Measurements from ENCODE around the gene C1orf116.

The C1orf116 gene

DNA sequence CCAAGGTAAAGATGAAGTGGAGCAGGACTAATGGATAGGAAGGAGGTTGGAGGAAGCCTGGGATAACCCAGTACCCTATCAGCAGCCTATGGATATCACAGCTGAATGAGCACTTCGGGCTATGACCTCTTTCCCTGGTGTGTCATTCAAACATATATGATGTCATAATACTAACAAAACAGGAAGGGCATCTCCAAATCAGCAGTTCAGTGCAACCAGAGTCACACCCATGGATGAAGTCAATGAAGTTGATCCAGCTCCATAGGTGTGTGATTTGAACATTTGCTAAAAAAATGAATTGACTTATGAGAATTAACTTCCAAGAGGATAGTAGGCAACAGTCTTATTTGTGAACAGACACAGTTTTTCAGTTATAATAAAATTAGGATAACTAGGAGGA is 1.7 kb upstream of the C1orf116 start:
- no peak for DNase-seq

DNA sequence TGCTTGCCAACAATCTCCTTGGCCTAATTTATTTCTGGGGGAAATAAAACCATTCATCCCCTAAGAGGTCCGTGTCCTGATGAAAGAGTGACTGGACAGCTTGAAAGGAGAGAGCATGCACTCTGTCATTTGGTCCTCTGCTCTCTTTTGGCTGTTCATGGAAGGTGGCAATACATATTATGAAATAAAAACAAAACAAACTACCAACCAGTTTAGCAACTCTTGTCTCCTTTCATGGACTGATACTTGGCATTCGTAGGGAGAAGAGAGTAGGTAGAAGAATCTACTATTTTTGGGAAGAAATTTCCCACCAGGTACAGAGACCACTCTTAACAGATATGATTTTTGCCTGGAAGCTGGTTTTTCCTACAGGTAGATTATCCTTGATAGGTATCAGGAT is 746 bp upstream of the C1orf116 start:
- no peak for DNase-seq

DNA sequence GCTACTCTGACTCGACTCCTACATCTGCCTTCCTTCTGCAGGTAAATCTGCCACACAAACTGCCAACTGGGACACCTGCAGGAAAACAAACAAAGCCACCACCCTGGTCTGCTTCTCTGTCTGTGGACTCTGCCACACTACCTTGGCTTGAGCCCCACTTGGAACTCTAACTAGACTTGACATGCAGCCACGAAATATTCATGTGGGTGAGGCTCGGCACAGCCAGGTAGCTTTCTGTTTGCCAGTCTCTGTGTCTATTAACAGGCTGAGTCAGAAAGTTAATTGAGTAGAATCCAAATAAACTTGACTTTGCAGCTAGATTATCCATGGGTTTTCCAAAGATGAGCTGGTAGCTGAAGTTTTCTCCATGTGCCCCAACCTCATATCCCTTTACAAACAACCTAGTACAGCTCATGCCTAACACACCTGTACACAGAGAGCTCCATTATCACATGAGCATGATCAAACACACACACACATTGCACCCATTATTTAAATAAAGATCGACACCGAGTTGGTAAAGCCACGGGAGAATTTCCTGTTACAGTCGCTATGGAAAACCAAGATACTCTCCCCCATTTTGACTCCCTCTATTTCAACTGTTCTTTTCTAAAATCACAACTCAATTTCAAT is 808 bp downstream of the C1orf116 start:
- DNase-seq = no peak

DNA sequence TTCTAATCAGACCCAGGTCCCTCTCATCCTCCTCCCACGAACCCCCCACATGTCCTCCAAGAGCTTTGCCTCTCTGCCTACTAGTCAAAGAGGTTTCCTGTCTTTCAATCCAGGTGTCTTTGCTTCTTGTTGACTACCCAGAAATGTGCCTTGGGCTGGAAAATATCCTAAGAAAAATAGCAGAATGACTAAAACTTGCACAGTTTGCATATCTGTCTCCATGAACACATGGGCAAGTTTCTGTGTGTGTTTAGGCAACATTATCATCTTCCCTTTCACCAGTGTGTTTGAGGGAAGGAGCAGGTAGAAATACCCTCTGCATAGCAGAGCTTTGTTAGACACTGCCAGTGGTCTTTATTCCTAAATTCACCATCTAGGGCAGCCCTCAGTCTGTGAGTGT is 1.5 kb downstream of the C1orf116 start:
- no peak for DNase-seq

DNA sequence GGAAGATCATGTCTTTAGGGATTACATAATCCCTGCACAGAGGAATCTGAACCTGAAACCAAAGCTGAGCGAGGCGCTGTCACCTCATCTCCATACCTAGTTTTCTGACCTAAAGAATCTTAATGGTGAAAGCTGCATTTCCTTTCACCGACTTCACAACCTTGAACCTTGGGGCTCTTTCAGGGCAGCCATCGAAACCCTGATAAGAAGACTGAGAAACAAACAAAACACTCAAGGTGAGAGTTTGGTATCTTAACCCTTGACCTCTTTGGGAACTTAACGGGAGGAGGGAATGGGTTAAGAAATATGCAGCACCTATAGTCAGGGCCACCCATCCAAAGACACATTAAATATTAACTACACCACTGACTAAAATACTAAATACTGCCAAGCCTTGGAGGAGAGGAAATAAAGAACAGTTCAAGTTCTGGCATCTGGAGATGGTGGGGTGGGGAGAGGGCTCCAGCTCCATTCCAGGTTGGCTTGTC is 2.0 kb downstream of the C1orf116 start:
- DNase-seq = no peak

DNA sequence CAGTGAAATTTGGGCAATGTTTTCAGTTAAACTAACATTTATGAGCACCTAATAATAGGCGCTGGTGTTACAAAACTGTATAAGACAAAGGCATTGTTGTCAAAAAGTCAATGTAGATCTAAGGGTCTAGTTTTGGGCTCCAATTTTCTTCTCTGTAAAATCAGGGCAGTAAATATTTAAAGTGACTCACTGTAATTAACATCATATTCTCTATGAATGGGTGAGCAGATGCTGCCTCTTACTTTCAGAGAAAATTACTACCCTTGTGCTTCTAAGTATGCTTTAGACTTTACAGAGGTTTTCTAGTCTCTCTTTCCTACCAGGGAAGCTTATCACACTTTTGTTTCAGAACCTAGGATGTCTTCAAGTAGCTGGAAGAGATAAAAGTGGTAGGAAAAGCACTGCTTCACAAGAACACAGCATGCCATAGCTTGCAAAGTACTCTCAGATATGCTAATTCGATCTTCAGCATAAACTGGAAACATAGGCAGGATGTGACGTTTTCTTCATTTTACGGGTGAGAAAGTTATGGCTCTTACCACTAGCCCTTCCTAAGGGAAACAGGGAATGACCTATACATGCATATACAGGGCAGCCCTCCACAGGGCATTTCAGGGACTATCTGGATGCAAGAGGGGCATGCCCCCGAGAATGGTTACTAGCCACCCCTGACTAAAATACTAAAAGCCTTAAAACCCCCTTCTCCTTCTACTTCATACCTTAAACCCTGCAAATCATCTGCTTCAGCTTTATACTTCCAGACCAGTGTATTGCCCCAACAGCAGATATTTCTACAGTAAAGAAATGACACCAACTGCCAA is 2.6 kb downstream of the C1orf116 start:
- DNase-seq = no peak

DNA sequence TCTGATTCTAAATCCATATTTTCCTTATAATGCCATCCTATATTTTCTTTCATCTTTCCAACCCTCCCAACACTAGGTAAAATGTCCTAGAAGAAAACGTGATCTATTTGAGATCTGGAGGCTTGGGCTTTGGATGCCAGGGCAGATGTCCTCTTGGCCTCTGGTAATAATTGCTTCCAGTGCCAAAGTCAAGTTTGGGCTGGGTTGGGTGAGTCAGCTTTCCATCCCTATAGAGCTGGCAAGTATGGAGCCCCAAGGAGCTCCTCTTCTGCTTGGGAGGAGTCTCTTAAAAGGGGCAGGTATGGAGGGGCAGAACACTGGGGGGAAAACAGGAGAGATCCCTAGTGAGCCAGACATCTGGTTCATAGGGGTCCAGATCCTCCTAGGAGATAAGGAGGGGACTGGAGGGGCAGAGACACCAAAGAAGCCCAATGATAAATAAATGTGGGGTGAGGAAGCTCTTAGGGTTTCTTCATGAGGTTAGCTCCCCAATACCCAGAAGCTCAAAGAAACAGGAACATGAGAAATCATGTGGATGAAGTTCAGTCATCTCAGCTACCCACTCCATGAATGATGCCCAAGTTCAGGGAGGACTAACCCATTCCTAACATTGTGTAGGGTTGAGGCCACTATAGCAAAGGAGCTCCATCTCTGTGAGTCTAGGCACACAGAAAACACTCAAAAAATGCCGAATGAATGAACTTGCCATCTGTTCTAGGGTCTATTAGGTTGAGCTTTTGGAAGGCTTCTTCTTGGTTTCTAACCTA is 3.5 kb downstream of the C1orf116 start:
- DNase-seq = no peak

DNA sequence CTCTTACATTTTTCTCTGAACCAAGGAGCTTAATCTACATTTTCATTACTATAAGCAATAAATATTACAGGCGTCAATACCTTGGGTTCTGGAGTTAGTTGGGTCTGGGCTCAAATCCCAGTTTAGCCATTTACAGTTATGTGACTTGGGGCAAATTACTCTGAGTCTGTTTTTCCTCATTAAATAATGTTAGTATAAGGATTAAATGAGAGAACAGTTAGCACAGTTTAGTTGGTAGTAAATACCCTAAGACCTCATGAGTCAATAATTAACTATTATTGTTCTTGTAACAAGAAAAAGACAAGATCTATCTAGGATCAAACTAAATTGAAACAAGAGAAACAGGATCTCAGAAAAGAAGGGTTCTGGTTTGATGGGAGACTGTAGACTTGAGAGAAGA is 4.6 kb downstream of the C1orf116 start:
- DNase-seq = no peak

DNA sequence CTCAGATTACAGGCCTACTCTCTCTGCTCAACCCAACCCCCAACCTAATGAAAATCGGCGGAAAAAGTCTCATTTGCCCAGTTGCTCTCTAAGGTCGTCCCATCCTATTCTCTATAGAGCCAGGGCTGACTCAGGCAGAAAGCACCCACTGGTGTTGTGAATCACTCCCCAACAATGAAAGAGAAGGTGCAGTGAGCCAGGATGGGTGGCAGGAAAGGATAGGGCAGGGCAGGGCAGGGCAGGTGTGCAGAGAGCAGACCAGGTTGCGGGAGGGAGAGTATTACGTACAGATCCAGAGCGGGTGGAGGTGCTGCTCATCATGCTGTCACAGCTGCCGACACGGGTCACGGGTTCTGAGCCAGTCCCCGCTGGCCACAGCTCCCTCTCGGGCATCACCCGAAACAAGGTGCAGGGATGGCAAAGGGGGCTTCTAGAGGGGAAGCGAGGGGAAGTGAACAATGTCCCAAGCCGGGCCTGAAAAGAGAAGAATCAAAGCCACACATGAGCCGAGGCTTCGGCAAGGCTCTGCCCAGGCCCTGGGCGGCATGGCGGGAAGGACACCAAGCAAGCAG is 5.3 kb downstream of the C1orf116 start:
- no peak for DNase-seq

DNA sequence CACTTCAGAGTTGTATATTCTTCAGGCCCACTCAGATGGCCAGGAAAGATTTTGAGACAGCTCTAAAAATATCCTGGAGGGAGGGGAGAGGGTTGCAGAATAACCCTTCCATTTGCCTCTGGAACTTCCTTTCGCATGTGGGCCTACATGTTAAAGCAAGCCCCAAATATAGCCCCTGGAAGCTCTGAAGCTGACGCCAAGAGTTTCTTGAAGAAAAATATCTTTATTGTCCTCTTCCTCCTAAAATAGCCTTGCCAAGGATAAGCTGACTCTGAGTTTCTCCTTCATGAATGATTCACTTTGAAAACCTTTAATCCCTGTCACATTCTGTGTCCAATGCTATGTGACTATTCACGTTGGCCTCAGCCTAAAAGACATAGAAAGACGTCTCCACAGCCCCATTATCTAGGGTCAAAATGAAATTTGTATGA is 6.4 kb downstream of the C1orf116 start:
- DNase-seq = no peak

DNA sequence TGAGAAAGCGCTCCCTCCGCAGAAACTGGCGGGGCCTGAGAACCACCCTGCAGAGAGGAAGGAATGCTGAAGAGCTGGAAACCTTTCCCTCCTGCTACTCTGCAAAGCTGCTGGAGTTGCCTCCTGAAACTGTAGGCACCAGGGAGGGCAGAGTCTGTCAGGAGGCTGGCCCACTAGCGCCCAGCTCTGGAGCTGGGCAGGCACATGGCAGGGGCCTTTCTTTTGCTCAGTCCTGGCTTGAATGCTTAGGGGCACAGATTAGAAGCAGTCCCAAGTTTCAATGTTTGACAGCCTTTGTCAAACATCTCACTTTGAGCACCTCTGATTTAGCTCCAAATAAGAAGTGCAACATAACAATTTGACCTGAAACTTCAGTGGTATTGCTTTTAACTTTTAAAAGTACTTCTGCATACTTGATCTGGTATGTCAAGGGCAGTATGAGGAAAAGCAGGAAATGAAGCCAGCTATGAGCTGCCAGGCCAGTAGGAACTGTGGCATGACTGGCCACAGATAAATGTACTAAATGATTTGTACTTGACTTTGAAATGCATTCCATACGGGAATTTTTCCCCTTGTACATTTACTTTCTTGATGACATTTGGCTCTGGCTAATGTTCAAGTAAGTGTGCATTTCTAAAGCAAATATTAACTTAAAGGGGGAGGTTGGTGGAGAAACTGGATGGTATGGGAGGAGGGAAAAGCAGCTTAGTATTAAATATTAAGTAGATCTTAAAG is 7.2 kb downstream of the C1orf116 start:
- no peak for DNase-seq

DNA sequence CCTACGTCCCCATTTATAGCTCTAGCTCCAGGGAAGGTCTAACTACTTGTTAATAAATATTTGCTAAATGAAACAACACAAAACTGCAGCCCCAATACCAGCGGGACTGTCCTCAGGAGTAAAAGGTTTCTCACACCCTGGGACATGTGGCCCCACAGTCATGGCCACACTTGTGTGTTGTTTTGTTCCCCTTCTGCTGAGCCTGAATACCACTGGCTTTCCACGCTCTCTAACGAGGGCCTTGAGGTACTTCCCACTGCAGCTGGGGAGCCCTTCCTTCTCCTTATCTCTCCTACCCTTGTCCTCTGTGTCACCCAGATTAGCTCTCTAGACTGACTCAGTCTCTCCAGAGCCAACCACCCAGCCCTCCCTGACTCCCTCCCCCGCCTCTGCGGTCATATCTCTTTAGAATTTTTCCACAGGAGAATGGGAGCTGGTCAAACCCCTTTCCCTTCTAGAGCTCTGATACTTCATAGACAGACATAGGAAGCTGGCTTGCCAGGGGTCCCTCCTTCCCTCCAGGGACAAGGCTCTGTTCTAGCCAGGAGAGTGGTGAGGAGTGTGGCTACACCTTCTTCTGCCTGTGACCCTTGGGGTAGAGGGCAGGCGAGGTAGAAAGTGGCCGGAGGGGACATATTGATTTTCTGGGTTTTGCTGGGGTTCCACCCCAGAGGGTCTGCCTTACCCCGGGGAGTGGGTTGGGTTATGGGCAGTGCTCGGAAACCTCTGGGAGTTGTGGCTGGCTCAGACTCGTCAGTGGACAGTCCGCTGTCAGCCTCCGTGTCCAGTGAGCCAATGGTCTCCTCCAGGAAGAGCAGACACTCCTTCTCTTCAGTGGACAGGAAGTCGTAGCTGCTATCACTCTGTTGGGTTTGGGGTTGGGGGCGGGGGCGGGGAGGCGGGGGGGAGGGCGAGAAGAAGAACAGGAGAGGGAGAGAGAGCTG is 8.1 kb downstream of the C1orf116 start:
- DNase-seq = no peak

DNA sequence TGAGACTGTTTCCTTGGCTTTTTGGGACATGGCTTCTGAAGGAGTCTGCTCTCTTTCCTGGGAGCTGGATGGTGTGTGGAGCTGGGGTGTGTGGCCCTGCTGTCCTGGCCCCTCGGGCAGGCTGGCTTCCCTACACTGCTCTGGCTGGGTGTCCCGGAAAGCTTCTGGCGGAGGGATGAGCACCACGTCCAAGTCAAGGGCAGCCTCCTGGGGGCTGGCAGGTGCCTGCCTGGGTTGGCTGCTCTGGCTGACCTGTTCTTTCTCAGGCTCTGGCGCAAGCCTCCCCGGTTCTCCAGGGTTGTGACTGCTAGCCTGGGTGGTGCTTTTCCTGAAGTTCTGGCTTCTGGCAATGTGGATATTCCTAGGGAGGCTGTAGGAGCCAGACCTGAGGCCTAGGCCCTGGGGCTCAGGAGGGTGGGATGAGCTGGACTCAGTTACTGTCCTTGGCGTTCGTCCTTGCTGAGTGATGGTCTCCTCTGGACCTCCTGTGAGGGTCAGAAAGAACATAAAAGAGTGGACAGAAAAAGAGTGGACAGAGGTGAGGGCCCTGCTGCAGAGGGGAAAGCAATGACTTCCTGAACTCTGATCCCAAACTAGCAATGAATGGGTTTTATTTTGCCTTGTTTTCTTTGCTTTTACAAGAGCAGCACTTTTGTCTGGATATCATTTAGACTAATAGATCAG is 9.4 kb downstream of the C1orf116 start:
- DNase-seq = no peak

DNA sequence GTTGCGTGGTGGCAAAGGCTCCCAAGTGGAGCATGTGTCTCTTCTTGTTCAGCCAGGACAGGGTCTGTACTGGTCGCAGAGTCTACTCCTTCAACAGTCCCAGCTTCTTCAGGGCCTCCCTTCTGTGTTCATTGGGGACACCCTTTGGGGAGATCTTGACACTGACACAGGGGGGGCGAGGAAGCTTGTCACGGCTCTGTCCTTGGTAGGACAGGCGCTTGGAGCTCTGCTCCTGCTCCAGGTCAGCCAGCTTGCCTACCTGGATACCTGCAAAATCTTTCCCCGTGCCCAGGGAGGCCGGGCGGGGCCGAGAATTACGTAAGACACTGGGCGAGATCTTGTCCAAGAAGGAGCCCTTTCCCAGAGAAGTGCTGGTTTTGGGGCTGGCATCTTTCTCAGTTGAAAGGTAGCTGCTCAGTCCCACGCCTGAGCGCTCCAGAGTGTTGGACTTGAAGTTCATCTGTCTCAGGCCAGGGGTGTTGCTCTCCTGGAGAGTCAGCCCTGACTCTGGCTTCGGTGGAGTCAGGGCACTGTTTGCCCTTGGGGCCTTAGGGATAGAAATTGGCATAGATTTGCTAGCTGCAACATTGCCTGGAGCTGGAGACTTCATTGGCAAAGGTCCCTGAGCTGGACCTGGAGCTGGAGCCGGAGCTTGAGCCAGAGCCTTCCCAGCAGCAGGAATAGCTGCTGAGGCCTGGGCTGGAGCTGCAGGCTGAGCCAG is 10.5 kb downstream of the C1orf116 start:
- DNase-seq = no peak

DNA sequence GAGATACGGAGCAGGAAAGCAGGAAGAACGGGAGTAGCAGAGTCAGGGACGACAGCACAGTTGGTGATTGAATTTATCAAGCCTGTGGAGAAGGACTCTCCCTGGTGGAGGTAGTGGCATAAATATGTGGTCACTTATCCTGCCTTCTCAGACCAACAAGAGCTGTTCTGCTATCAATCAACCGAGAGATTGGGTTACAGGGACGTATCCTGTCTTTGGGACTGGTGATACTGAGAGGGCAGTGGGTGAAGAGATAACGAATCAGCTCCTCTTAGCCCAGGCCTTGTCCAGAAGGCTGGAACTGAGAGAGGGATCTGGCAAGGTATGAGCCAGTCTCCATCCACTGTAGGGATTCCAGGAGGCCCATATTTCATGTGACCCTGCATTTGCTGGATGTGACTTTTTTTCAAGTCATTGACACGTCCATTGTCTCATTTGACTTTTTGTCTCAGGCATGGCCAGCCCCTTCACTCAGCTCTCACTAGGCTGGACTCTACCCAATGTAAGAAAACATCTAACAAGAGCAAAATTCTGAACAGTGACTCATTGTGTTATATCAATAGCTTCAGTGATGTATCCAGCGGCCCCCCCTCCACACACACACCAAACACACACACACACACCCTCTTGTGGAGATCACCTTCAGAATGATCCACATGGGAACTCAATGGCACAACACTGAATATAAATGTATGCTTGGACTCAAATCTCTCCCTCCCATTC is 11.3 kb downstream of the C1orf116 start:
- no peak for DNase-seq

DNA sequence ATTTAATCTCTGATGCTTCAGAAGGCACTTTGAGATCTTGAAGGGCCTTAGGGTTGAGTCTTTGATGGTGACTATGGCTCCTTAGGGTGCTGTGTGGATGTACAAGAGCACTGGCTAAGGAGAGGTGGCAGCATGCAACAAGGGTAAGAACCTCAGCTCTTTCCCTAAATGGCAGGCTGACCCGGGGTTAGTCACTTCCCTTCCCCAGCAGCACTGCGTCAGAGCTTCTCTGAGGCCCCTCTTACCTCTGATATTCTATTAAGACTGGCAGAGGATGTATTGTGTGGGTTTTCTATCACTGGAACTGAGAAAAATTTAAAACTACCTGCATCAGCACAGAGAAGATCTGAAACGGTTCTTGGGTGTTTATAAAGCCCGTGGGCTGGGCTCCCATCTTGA is 11.8 kb downstream of the C1orf116 start:
- no peak for DNase-seq

DNA sequence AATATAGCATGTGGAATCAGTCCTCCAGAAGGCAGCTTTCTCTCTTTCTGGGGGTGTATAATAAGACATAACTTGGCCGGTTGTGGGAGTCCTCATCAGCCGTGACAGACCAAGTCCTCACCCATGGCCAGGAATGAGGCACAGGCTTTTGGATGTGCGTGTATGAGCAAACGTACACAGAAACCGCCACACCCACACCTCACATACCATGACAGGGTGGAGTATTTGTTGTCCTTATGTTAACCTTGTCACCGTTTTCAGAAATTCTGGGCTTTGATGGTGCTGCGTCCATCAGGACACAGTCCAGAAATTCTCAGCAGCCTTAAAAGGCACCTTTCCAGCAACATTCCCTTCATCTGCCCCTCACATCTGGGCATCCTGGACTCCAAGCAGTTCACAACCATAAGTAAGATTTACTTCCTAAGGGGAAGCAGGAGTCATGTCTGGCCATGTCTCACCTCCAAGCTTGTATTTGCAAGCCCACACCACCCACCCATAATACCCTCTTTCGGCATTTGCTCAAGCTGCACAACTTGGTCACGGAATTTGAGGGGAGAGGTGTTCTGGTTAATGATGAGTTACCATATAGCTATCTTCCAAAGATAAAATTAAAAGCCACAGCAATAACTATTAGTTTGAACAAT is 12.4 kb downstream of the C1orf116 start:
- no peak for DNase-seq

DNA sequence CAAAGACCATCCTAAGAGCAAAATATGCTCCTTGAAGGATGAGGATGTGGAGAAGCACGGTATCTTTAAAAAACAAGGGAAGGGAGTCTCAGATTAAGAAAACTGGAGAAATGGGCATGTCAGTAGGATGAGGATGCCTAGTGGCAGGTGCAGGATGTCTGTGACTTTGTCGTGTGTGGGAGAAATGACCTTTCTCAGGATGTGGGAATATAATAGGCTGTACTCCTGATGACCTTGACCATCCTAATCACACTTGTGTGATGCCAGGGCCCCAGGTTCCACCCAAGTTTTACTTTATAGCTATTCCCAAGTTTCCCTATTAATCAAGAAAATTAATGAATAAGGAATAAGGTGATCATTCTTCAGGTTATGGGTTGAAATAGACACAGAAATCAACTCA is 12.9 kb downstream of the C1orf116 start:
- DNase-seq = no peak

DNA sequence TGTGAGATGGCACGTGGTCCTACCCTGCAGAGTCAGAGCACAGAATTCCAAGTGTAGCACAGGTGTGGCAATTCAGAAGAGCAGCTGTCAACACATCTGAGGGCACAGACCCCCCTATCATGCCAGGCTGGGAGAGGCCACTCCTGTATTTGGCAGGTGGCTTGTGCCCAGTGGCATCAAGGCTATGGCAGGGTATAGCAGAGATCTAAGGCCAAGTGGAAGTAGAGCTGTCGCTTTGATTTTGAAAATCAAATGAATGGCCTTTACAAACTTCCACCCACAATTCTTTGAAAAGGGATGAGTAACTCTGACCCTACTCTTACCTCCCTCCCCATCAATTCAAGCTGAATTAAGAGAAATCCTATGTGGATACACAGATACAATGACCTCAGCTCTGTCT is 13.4 kb downstream of the C1orf116 start:
- no peak for DNase-seq
